PC-3 (cell line): ENCODE data around the gene TRPC3.

ENCODE experiments used
- EZH2 ChIP-seq: fragments of 300-600 bp; sonication (generic); IDR thresholded peaks from one replicate; pipeline ENCODE4 v1.6.1; 2017; ENCODE audit warnings: antibody characterized with exemption, mild to moderate bottlenecking, low read length; ENCODE audit not compliant: unreplicated experiment
- TF ChIP-seq, protein P1 (sequence below): fragments of 300-600 bp; sonication (generic); conservative IDR thresholded peaks from 2 replicates; pipeline ENCODE4 v1.5.1; 2017; ENCODE audit warnings: antibody characterized with exemption, low read depth, mild to moderate bottlenecking, low read length

DNA sequence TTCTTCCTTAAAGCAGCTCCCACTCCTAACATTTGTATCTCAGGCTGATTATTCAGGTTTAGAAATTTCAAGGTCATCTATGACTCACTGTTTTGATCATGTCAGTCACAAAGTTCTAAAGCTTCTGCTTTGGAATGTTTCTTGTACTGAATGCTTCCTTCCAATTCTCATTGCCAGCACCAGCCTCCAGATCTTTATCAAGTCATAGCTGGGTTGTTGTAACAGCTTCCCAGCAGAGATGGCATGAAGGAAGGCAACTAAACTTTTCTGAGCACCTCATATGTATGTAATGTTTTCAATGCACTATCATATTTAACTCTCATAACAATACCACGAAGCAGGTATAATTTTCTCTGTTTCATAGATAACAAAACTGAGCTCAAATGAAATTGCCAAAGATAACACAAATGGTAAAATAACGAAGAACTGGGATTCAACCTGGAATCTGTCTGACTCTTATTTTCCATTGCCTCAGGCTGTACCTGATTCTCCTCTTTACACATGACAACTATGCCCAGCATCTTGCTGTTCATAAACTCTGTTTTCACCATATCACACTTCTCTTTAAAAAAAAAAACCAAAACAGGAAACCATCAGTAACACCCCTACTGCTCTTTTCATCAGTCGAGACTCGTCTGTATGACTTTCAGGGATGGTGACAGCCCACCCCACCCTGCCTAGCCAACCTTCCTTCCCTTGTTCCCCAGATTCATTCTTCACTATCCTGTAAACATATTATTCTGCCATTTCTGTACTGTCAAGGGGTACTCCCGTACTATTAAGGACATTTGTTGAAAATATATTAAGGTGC lies 13.4 kb downstream of the TRPC3 start:
- TF ChIP-seq, protein P1, sequence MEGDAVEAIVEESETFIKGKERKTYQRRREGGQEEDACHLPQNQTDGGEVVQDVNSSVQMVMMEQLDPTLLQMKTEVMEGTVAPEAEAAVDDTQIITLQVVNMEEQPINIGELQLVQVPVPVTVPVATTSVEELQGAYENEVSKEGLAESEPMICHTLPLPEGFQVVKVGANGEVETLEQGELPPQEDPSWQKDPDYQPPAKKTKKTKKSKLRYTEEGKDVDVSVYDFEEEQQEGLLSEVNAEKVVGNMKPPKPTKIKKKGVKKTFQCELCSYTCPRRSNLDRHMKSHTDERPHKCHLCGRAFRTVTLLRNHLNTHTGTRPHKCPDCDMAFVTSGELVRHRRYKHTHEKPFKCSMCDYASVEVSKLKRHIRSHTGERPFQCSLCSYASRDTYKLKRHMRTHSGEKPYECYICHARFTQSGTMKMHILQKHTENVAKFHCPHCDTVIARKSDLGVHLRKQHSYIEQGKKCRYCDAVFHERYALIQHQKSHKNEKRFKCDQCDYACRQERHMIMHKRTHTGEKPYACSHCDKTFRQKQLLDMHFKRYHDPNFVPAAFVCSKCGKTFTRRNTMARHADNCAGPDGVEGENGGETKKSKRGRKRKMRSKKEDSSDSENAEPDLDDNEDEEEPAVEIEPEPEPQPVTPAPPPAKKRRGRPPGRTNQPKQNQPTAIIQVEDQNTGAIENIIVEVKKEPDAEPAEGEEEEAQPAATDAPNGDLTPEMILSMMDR = no peak
- no peak for TF ChIP-seq EZH2
